ENCODE measurements around the gene SLC2A9. TPM values are rescaled to one million over a fixed set of nuclear protein-coding genes. Genes with fewer than 3 reads are reported as not detected.

SLC2A9 gene
- total and polyA plus RNA-seq, 2 of the 8 experiments (the other 6 are each of a cell fraction or from before 2014, with no cell fraction given), result 0.20 to 0.26 TPM

DNA sequence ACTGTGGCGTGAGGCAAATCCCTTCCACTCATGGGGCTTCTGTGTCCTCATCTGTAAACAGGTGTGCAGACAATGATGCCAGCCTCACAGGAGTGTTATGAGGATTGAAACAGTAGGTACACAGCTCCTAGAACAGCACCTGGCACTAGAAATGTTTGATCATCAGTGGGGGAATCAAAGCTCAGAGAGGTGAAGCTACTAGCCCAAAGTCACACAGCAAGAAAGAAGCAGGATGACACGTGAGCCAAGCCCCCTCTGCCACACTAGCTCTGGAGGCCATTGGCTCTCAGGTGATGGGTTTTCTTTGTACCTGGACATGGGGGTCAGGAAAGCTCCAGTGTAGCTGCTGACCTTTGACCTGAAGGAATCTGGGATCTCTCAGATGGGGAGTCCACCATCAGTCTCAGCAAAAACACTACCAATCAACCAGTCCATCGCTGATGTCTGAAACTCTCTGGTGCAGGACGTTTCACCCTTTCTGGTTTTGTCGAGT is 13.4 kb upstream of the SLC2A9 start:
- DNase-seq (ENCODE audit: low read depth in 1 of 2, low spot score in 2 of 2) (no peak), FAIRE-seq (no peak)
- Histone ChIP-seq H3K4ac (replicated peaks; ENCODE audit: insufficient read length, low read depth, low read length) (no peak overlapping the region), H4K20me1 (replicated peaks in 1 of 2; ENCODE audit: control insufficient read depth in 1 of 2, insufficient read depth in 2 of 2, low read length in 2 of 2) (no peaks in the 10 kb centered on the region), H3K18ac (ENCODE audit: extremely low read depth, low read length) (no peak overlapping the region), H3K9ac (replicated peaks in 1 of 4; ENCODE audit: extremely low read depth in 1 of 4, low read depth in 3 of 4, low read length in 3 of 4) (no peak overlapping the region), H3K9me3 (ENCODE audit: insufficient read depth in 2 of 2, low read depth in 1 of 2, low read length in 1 of 2) (no peaks in the 10 kb centered on the region), H3K79me1 (ENCODE audit: low read depth, low read length) (no peaks in the 10 kb centered on the region), H3K79me2 (ENCODE audit: control insufficient read depth in 1 of 2, insufficient read depth in 2 of 2, low read length in 2 of 2) (no peaks in the 10 kb centered on the region), H4K8ac (ENCODE audit: extremely low read depth, insufficient read depth, low read length) (no peak overlapping the region; the same call in 1 of the 2 replicates), H2BK12ac (ENCODE audit: low read depth, low read length) (no peak overlapping the region), H3K36me3 (ENCODE audit: control insufficient read depth in 2 of 4, insufficient read depth in 4 of 4, low read length in 3 of 4) (no peaks in the 10 kb centered on the region), H2AK5ac (ENCODE audit: low read depth, low read length) (no peak overlapping the region), H3K56ac (replicated peaks; ENCODE audit: insufficient read length, low read depth, low read length) (no peak overlapping the region), H3K27ac (ENCODE audit: low read depth, low read length) (no peak overlapping the region), H4K5ac (ENCODE audit: insufficient read length, low read depth, low read length) (no peak overlapping the region), H3K23ac (ENCODE audit: insufficient read length) (no peak overlapping the region), H2BK5ac (ENCODE audit: low read depth, low read length) (no peak overlapping the region; the same call in 1 of the 2 replicates), H3K14ac (ENCODE audit: insufficient read length) (no peak overlapping the region), H4K91ac (replicated peaks; ENCODE audit: insufficient read length, low read length) (no peak overlapping the region), H2BK20ac (ENCODE audit: low read length) (no peak overlapping the region), H3K27me3 (replicated peaks in 1 of 4; ENCODE audit: control insufficient read depth in 3 of 4, extremely low read depth in 1 of 4, insufficient read depth in 3 of 4, low read length in 3 of 4) (no peaks in the 10 kb centered on the region; a peak in 1 of 7 replicates), H3K4me2 (ENCODE audit: insufficient read depth in 1 of 2, low read depth in 2 of 2, low read length in 2 of 2) (no peak overlapping the region), H2BK15ac (ENCODE audit: low read length) (no peak overlapping the region), H2BK120ac (replicated peaks; ENCODE audit: low read depth, low read length) (no peak overlapping the region), H3K4me1 (replicated peaks in 1 of 4; ENCODE audit: control insufficient read depth in 3 of 4, insufficient read depth in 4 of 4, low read length in 3 of 4) (no peaks in the 10 kb centered on the region), H3K4me3 (ENCODE audit: extremely low read depth in 1 of 4, insufficient read depth in 2 of 4, low read depth in 3 of 4, low read length in 4 of 4) (no peak overlapping the region), H2AFZ (ENCODE audit: low read length) (no peak overlapping the region), H3K23me2 (ENCODE audit: low read depth, low read length) (no peaks in the 10 kb centered on the region)
- TF ChIP-seq KDM4A (IDR thresholded peaks at IDR 0.05; ENCODE audit: low read depth, low read length, severe bottlenecking) (no peak), KDM1A (IDR thresholded peaks at IDR 0.05; ENCODE audit: borderline replicate concordance, low read length) (peak; percentile 72; the same call in 1 of the 2 replicates), CBX5 (IDR thresholded peaks at IDR 0.05; ENCODE audit: low read depth, low read length) (no peak)
- ChIA-PET CTCF (ENCODE audit: partially characterized antibody) (interaction anchor here (0.8 to 6.4 kb wide), 4 partner anchors 15 to 41 kb away, joined by 3 to 29 read pairs (median 14); no protein-coding TSS in a partner anchor), POLR2A (ENCODE audit: partially characterized antibody) (interaction anchor here (1.3 kb wide), 1 partner anchor 77 kb away, joined by 3 read pairs; no protein-coding TSS in a partner anchor)
- 81% methylated on average over 5 of the region's 5 CpGs; no CpG with 5 or more reads in 1 of the 2 experiments for WGBS, 2 experiments (ENCODE audit: extremely low coverage in 1 of 2, insufficient coverage in 1 of 2, insufficient read length in 1 of 2, insufficient replicate concordance in 2 of 2, low coverage in 1 of 2, low lambda C conversion rate in 2 of 2, missing lambda C conversion rate in 1 of 2)
